Bone marrow (tissue), 2 donors: ENCODE data around the gene KLF1.
"Not testable (repeated sequence)": the region's sequence is repeated elsewhere in the genome, so short reads cannot be mapped to it uniquely, and the experiment has no call there.

ENCODE experiments used
- DNase-seq, 2 donors: peaks; one replicate each; lab custom pipeline; 2025; lab: John Stamatoyannopoulos, UW

Gene KLF1

GRCh38 chr19:12890787-12891552, 4.0 kb upstream of the KLF1 start, which contains the start of gene GCDH:
Gene GCDH, plus strand, starts transcription at chr19:12891160. Its CDS starts 145 bp downstream, at chr19:12891305.
- peak; percentile 71 to 99 for DNase-seq

GRCh38 chr19:12890299-12890786, 3.3 kb upstream of the KLF1 start:
- not testable (repeated sequence) for DNase-seq

GRCh38 chr19:12888006-12888603, 1.1 kb upstream of the KLF1 start:
- no peak for DNase-seq

- no peak for DNase-seq
Measured at GRCh38 chr19:12886651-12886968, 391 bp downstream of the KLF1 start.

- DNase-seq = no peak
Measured at GRCh38 chr19:12885749-12886650, 1.0 kb downstream of the KLF1 start.

- peak; percentile 37 to 44 for DNase-seq
Measured at GRCh38 chr19:12884926-12885748, 1.9 kb downstream of the KLF1 start.

GRCh38 chr19:12884627-12884925, 2.4 kb downstream of the KLF1 start:
- DNase-seq = no peak

GRCh38 chr19:12884202-12884601, 2.8 kb downstream of the KLF1 start:
- no peak for DNase-seq

- no peak for DNase-seq
Measured at GRCh38 chr19:12882589-12882988, 4.4 kb downstream of the KLF1 start.

- peak; percentile 76 to 88 for DNase-seq
Measured at GRCh38 chr19:12881172-12881808, 5.7 kb downstream of the KLF1 start, which contains the start of gene DNASE2. Gene DNASE2, minus strand, starts transcription at chr19:12881449. Its CDS starts 74 bp downstream, at chr19:12881375.

GRCh38 chr19:12880551-12881171, 6.3 kb downstream of the KLF1 start:
- no peak for DNase-seq

GRCh38 chr19:12875086-12875485, 11.9 kb downstream of the KLF1 start:
- no peak for DNase-seq

- no peak for DNase-seq
Measured at GRCh38 chr19:12873891-12874745, 12.9 kb downstream of the KLF1 start.

GRCh38 chr19:12872941-12873890, 13.8 kb downstream of the KLF1 start:
- no peak for DNase-seq

GRCh38 chr19:12872255-12872654, 14.7 kb downstream of the KLF1 start:
- no peak for DNase-seq

GRCh38 chr19:12871681-12872080, 15.3 kb downstream of the KLF1 start:
- no peak for DNase-seq

GRCh38 chr19:12868540-12869112, 18.4 kb downstream of the KLF1 start:
- DNase-seq = no peak
